Measurements from ENCODE around the gene STAT5A. TPM values are rescaled to one million over a fixed set of nuclear protein-coding genes. Genes with fewer than 3 reads are reported as not detected.
"Not testable (repeated sequence)": the region's sequence is repeated elsewhere in the genome, so short reads cannot be mapped to it uniquely, and the experiment has no call there.

STAT5A gene
- total RNA-seq, 2 donors from 2014 or later: 3.5 to 4.8 TPM

DNA sequence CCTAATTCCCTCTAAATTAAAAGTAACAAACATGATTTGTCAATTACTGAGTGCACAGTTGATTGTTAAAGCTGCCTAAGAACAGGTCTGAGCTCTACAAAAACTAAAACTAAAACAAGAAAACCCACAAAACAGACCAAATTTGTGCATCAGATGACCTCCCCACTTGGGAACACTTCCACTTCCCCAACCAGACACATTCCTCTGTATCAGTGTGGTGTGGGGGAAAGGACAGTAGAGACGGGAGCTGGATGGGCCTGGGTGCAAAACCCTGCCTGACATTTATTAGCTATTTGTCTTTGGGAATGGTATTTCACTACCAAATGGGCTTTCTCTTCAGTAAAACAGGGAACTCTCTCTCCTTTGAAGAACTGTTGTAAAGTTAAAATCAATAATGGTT lies 70.1 kb downstream of the STAT5A start:
- no peaks in the 10 kb centered on the region for H3K36me3 ChIP-seq (ENCODE audit: control insufficient read depth, insufficient read depth, low read length)
- H3K4me3 ChIP-seq (ENCODE audit: low read length): no peak overlapping the region
- Mint-ChIP-seq H3K4me3 (no peak overlapping the region), H3K27me3 (ENCODE audit: insufficient read depth) (peaks cover 95% of the 10 kb centered on the region), H3K36me3 (ENCODE audit: low read depth) (no peaks in the 10 kb centered on the region), H3K9me3 (peaks cover 5% of the 10 kb centered on the region), H3K27ac (no peak overlapping the region), H3K4me1 (peaks cover 9% of the 10 kb centered on the region)
- peaks cover 95% of the 10 kb centered on the region for H3K27me3 ChIP-seq (ENCODE audit: control insufficient read depth, insufficient read depth, low read length, poor library complexity, severe bottlenecking)
- no peak overlapping the region for H3K27ac ChIP-seq (ENCODE audit: low read depth, low read length)
- DNase-seq: no peak
- TF ChIP-seq, protein P1, sequence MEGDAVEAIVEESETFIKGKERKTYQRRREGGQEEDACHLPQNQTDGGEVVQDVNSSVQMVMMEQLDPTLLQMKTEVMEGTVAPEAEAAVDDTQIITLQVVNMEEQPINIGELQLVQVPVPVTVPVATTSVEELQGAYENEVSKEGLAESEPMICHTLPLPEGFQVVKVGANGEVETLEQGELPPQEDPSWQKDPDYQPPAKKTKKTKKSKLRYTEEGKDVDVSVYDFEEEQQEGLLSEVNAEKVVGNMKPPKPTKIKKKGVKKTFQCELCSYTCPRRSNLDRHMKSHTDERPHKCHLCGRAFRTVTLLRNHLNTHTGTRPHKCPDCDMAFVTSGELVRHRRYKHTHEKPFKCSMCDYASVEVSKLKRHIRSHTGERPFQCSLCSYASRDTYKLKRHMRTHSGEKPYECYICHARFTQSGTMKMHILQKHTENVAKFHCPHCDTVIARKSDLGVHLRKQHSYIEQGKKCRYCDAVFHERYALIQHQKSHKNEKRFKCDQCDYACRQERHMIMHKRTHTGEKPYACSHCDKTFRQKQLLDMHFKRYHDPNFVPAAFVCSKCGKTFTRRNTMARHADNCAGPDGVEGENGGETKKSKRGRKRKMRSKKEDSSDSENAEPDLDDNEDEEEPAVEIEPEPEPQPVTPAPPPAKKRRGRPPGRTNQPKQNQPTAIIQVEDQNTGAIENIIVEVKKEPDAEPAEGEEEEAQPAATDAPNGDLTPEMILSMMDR (conservative IDR thresholded peaks at IDR 0.05): no peak
- H3K9me3 ChIP-seq (ENCODE audit: control insufficient read depth, low read length): peaks cover 13% of the 10 kb centered on the region
- H3K4me1 ChIP-seq (ENCODE audit: control insufficient read depth, insufficient read depth, low read length): no peaks in the 10 kb centered on the region
- no peak overlapping the region for H3K9ac ChIP-seq (ENCODE audit: extremely low read depth, low read length, poor library complexity, severe bottlenecking)
- 80 to 100% methylated on average over 1 of the region's 1 CpG for WGBS, 2 experiments (ENCODE audit: insufficient coverage in 1 of 2, insufficient read length in 1 of 2)

DNA sequence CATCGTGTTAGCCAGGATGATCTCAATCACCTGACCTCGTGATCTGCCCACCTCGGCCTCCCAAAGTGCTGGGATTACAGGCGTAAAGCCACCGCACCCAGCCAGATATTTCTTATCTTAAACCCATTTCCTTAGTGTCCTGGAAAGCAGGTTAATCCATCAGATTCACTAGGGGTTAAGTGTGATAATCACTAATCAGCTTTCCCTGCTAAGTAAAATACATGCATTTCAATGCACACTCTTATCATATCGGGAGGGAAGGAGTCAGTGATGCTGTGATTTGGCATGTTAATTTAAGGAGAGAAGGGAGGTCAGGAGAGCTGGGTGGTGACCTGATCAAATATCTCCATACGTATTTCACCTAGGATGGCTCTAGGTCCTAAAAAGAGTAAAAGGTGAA lies 70.8 kb downstream of the STAT5A start:
- peaks cover 95% of the 10 kb centered on the region for H3K27me3 ChIP-seq (ENCODE audit: control insufficient read depth, insufficient read depth, low read length, poor library complexity, severe bottlenecking)
- H3K9me3 ChIP-seq (ENCODE audit: control insufficient read depth, low read length): peaks cover 13% of the 10 kb centered on the region
- TF ChIP-seq, protein P1 (conservative IDR thresholded peaks at IDR 0.05): no peak
- no peak overlapping the region for H3K27ac ChIP-seq (ENCODE audit: low read depth, low read length)
- H3K9ac ChIP-seq (ENCODE audit: extremely low read depth, low read length, poor library complexity, severe bottlenecking): no peak overlapping the region
- Mint-ChIP-seq H3K4me3 (no peak overlapping the region), H3K27me3 (ENCODE audit: insufficient read depth) (peaks cover 96% of the 10 kb centered on the region), H3K9me3 (peaks cover 5% of the 10 kb centered on the region), H3K27ac (no peak overlapping the region), H3K36me3 (ENCODE audit: low read depth) (peaks cover under 1% of the 10 kb centered on the region), H3K4me1 (peaks cover 9% of the 10 kb centered on the region)
- H3K4me3 ChIP-seq (ENCODE audit: low read length): no peak overlapping the region
- no peaks in the 10 kb centered on the region for H3K4me1 ChIP-seq (ENCODE audit: control insufficient read depth, insufficient read depth, low read length)
- DNase-seq: no peak
- 45 to 59% methylated on average over 3 to 7 of the region's 7 CpGs for WGBS, 2 experiments (ENCODE audit: insufficient coverage in 1 of 2, insufficient read length in 1 of 2)
- no peaks in the 10 kb centered on the region for H3K36me3 ChIP-seq (ENCODE audit: control insufficient read depth, insufficient read depth, low read length)

DNA sequence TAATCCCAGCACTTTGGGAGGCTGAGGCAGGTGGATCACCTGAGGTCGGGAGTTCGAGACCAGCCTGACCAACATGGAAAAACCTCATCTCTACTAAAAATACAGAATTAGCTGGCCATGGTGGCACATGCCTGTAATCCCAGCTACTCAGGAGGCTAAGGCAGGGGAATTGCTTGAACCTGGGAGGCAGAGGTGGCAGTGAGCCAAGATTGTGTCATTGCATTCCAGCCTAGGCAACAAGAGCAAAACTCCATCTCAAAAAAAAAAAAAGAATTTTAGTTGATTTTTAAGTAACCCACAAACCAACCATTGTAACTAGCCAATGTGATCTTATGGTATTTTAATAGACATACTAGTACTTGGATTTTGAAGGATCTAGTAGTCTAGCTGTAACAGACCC lies 72.1 kb downstream of the STAT5A start:
- not testable (repeated sequence) for H3K36me3 Mint-ChIP-seq (ENCODE audit: low read depth); H3K4me1 ChIP-seq (ENCODE audit: control insufficient read depth, insufficient read depth, low read length); H3K4me3 Mint-ChIP-seq; H3K27ac ChIP-seq (ENCODE audit: low read depth, low read length); H3K9ac ChIP-seq (ENCODE audit: extremely low read depth, low read length, poor library complexity, severe bottlenecking); H3K36me3 ChIP-seq (ENCODE audit: control insufficient read depth, insufficient read depth, low read length); DNase-seq; H3K4me1 Mint-ChIP-seq; H3K9me3 Mint-ChIP-seq; H3K27ac Mint-ChIP-seq
- peaks cover 96% of the 10 kb centered on the region for H3K27me3 ChIP-seq (ENCODE audit: control insufficient read depth, insufficient read depth, low read length, poor library complexity, severe bottlenecking)
- H3K4me3 ChIP-seq (ENCODE audit: low read length): peak overlapping the region; percentile 2
- 87% methylated on average over 2 of the region's 2 CpGs; no CpG with 5 or more reads in 1 of the 2 experiments for WGBS, 2 experiments (ENCODE audit: insufficient coverage in 1 of 2, insufficient read length in 1 of 2)
- H3K27me3 Mint-ChIP-seq (ENCODE audit: insufficient read depth): peaks cover 98% of the 10 kb centered on the region
- peaks cover 13% of the 10 kb centered on the region for H3K9me3 ChIP-seq (ENCODE audit: control insufficient read depth, low read length)

Other genes with a start within 250 kb of the STAT5A start
- 1 to 10 TPM; 1.7 to 2.9 TPM for gene C17orf113, start 237.9 kb upstream of the STAT5A start, total RNA-seq
- 1 to 10 TPM; 1.4 to 2.1 TPM for gene ZNF385C, start 190.0 kb upstream of the STAT5A start, total RNA-seq
- under 1 TPM; 0.38 to 0.48 TPM for gene DHX58, start 175.8 kb upstream of the STAT5A start, total RNA-seq
- gene KAT2A, start 167.1 kb upstream of the STAT5A start, total RNA-seq: 10 to 100 TPM; 48.0 to 57.6 TPM
- gene HSPB9, start 165.7 kb upstream of the STAT5A start, total RNA-seq: under 1 TPM in 1 of 2 donors, not detected in 1; 0.22 TPM
- 10 to 100 TPM; 61.0 to 67.8 TPM for gene RAB5C, start 133.5 kb upstream of the STAT5A start, total RNA-seq
- not detected for gene KCNH4, start 107.4 kb upstream of the STAT5A start, total RNA-seq
- not detected for gene HCRT, start 103.0 kb upstream of the STAT5A start, total RNA-seq
- gene GHDC, start 94.0 kb upstream of the STAT5A start, total RNA-seq: 1 to 10 TPM; 4.4 to 8.4 TPM
- 10 to 100 TPM; 35.7 to 51.4 TPM for gene STAT5B, start 12.1 kb upstream of the STAT5A start, total RNA-seq
- gene STAT3, start 99.9 kb downstream of the STAT5A start, total RNA-seq: 10 to 100 TPM; 27.5 to 32.4 TPM
- 1 to 10 TPM in 1 of 2 donors, under 1 TPM in 1; 0.51 to 3.1 TPM for gene CAVIN1, start 134.8 kb downstream of the STAT5A start, total RNA-seq
- gene ATP6V0A1, start 170.4 kb downstream of the STAT5A start, total RNA-seq: 10 to 100 TPM; 45.2 to 53.1 TPM
- 10 to 100 TPM; 29.1 to 31.5 TPM for gene NAGLU, start 247.7 kb downstream of the STAT5A start, total RNA-seq

Data from endodermal cell (in vitro differentiated cells).